ENCODE measurements around the gene HTD2.
A peak's percentile ranks its signal among the peaks of the same experiment; 100 is the strongest.

DNA sequence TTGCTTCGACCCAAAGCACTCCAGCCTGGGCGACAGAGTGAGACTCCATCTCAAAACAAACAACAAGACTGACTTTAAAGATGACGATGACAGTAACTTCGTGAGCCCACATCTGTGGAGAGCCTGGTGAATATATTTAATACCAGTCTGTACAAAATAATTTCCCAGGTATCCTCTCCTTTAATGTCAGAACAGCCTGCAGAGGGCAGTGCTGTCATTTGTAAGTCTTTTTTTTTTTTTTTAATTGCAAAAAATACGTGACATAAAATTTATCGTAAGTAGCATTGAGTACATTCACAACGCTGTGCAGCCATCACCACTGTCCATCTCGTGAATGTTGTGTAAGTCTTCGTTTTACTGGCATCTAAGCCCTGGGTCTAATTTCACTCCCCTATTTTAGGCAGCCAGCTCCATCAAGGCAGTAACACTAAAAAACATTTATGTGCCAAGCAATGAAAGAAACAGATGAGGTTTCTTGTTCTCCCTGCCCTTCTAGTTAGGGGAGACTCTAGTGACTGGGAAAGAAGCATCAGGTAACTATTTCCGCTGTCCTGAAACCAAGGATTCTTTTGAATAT is 1.4 kb downstream of the HTD2 start:
- TF ChIP-seq, protein P1, sequence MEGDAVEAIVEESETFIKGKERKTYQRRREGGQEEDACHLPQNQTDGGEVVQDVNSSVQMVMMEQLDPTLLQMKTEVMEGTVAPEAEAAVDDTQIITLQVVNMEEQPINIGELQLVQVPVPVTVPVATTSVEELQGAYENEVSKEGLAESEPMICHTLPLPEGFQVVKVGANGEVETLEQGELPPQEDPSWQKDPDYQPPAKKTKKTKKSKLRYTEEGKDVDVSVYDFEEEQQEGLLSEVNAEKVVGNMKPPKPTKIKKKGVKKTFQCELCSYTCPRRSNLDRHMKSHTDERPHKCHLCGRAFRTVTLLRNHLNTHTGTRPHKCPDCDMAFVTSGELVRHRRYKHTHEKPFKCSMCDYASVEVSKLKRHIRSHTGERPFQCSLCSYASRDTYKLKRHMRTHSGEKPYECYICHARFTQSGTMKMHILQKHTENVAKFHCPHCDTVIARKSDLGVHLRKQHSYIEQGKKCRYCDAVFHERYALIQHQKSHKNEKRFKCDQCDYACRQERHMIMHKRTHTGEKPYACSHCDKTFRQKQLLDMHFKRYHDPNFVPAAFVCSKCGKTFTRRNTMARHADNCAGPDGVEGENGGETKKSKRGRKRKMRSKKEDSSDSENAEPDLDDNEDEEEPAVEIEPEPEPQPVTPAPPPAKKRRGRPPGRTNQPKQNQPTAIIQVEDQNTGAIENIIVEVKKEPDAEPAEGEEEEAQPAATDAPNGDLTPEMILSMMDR (IDR thresholded peaks at IDR 0.05; ENCODE audit: insufficient read depth, low read depth, low read length) = peak; percentile 64
- TF ChIP-seq EZH2 (IDR thresholded peaks at IDR 0.05; ENCODE audit: insufficient read depth, low read length) = no peak

Data from astrocyte (in vitro differentiated cells and primary cell).